ENCODE data around the gene TAS2R3.
"Not testable (repeated sequence)": the region's sequence is repeated elsewhere in the genome, so short reads cannot be mapped to it uniquely, and the experiment has no call there.

The TAS2R3 gene

GRCh38 chr7:141763797-141764196, at the start of gene TAS2R3:
TAS2R3 (plus strand) TSS chr7:141764097; CDS start chr7:141764159, 62 bp downstream.
- no peak for DNase-seq

- no peak for DNase-seq
These were observed 49.3 kb upstream of the TAS2R3 start for GRCh38 chr7:141714571-141714970.

- DNase-seq: no peak
These were observed 48.9 kb upstream of the TAS2R3 start for GRCh38 chr7:141715018-141715417.

GRCh38 chr7:141715794-141716689, 47.9 kb upstream of the TAS2R3 start:
- no peak for DNase-seq

GRCh38 chr7:141717450-141717849, 46.4 kb upstream of the TAS2R3 start:
- no peak for DNase-seq

GRCh38 chr7:141722529-141722928, 41.4 kb upstream of the TAS2R3 start:
- no peak for DNase-seq

GRCh38 chr7:141729020-141729419, 34.9 kb upstream of the TAS2R3 start:
- no peak for DNase-seq

- no peak for DNase-seq
These were observed 32.3 kb upstream of the TAS2R3 start for GRCh38 chr7:141731476-141732149.

GRCh38 chr7:141737118-141737835, 26.6 kb upstream of the TAS2R3 start:
- no peak for DNase-seq

- peak; percentile 89 to 90 for DNase-seq
These were observed 25.9 kb upstream of the TAS2R3 start, which contains the start of gene SSBP1 for GRCh38 chr7:141737836-141738591. SSBP1 (plus strand) TSS chr7:141738358; CDS start chr7:141739167, 809 bp downstream.

- DNase-seq: no peak
These were observed 25.3 kb upstream of the TAS2R3 start for GRCh38 chr7:141738592-141739013.

- no peak for DNase-seq
These were observed 24.6 kb upstream of the TAS2R3 start for GRCh38 chr7:141739250-141739649.

- DNase-seq: no peak
These were observed 21.7 kb upstream of the TAS2R3 start for GRCh38 chr7:141742229-141742628.

GRCh38 chr7:141744131-141744530, 19.8 kb upstream of the TAS2R3 start:
- no peak for DNase-seq

- no peak for DNase-seq
These were observed 15.5 kb upstream of the TAS2R3 start for GRCh38 chr7:141748396-141748795.

- not testable (repeated sequence) for DNase-seq
These were observed 12.0 kb upstream of the TAS2R3 start for GRCh38 chr7:141751904-141752303.

- no peak for DNase-seq
These were observed 11.3 kb upstream of the TAS2R3 start for GRCh38 chr7:141752634-141753033.

- no peak for DNase-seq
These were observed 9.0 kb upstream of the TAS2R3 start for GRCh38 chr7:141754939-141755338.

GRCh38 chr7:141770083-141770583, 6.2 kb downstream of the TAS2R3 start:
- not testable (repeated sequence) for DNase-seq

- DNase-seq: no peak
These were observed 12.5 kb downstream of the TAS2R3 start, which contains the start of gene TAS2R4 for GRCh38 chr7:141776374-141776773. TAS2R4 (plus strand) TSS chr7:141776674; CDS start chr7:141778489, 1,815 bp downstream.

- DNase-seq: peak; percentile 18
These were observed 22.0 kb downstream of the TAS2R3 start for GRCh38 chr7:141785706-141786552.

Measured in stimulated activated CD4-positive, alpha-beta T cell treated with anti-CD3 and anti-CD28 coated beads, Interleukin-2, amount 100 ng/mL, for 24 hours (primary cell).